ENCODE data around the gene KCNK3. TPM values are rescaled to one million over a fixed set of nuclear protein-coding genes. Genes with fewer than 3 reads are reported as not detected.

Gene KCNK3
- total RNA-seq, 2 donors from 2014 or later: 10.5 to 20.5 TPM

GRCh38 chr2:26650713-26651469, 41.6 kb upstream of the KCNK3 start:
- ATAC-seq: no peak
- intact Hi-C loops (cut with DNase I): no loop called here

DNA sequence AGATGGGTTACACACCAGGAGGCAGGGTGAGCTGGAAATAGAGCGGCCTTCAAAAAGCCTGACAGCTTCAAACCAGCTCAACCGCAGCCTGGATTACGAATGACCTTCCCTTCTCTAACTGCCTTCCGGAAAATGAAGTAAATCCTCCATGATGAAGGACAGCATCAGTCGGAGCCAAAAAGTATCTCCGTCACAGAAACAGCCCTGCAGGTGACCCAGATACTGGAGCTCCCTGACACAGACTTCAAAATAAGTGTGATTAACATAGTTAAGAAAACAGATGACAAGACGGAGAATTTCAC, 41.1 kb upstream of the KCNK3 start:
- Histone ChIP-seq H3K9me3 (no peaks in the 10 kb centered on the region), H3K4me3 (no peak overlapping the region), H3K27me3 (no peaks in the 10 kb centered on the region), H3K36me3 (replicated peaks in 1 of 2; ENCODE audit: insufficient read depth in 1 of 2, low read depth in 2 of 2) (no peaks in the 10 kb centered on the region), H3K27ac (no peak overlapping the region), H3K4me1 (no peaks in the 10 kb centered on the region)
- TF ChIP-seq, protein P1, sequence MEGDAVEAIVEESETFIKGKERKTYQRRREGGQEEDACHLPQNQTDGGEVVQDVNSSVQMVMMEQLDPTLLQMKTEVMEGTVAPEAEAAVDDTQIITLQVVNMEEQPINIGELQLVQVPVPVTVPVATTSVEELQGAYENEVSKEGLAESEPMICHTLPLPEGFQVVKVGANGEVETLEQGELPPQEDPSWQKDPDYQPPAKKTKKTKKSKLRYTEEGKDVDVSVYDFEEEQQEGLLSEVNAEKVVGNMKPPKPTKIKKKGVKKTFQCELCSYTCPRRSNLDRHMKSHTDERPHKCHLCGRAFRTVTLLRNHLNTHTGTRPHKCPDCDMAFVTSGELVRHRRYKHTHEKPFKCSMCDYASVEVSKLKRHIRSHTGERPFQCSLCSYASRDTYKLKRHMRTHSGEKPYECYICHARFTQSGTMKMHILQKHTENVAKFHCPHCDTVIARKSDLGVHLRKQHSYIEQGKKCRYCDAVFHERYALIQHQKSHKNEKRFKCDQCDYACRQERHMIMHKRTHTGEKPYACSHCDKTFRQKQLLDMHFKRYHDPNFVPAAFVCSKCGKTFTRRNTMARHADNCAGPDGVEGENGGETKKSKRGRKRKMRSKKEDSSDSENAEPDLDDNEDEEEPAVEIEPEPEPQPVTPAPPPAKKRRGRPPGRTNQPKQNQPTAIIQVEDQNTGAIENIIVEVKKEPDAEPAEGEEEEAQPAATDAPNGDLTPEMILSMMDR (IDR thresholded peaks at IDR 0.05): no peak
- no peak for TF ChIP-seq POLR2A (IDR thresholded peaks at IDR 0.05)
- DNase-seq (no peak), ATAC-seq (no peak)
- intact Hi-C loops (cut with DNase I): no loop called here
- 88 to 89% methylated on average over 7 of the region's 7 CpGs for WGBS, 2 donors

More at GRCh38 chr2:26650713-26651469, 41.6 kb upstream of the KCNK3 start:
- Histone ChIP-seq H3K4me3 (no peak overlapping the region), H3K4me1 (no peaks in the 10 kb centered on the region), H3K27ac (no peak overlapping the region), H3K9me3 (no peaks in the 10 kb centered on the region), H3K36me3 (replicated peaks in 1 of 2; ENCODE audit: insufficient read depth in 1 of 2, low read depth in 2 of 2) (no peaks in the 10 kb centered on the region), H3K27me3 (no peaks in the 10 kb centered on the region)
- 85 to 90% methylated on average over 12 of the region's 12 CpGs for WGBS, 2 donors
- DNase-seq: no peak
- TF ChIP-seq, protein P1 (IDR thresholded peaks at IDR 0.05): no peak
- TF ChIP-seq POLR2A (IDR thresholded peaks at IDR 0.05): no peak

DNA sequence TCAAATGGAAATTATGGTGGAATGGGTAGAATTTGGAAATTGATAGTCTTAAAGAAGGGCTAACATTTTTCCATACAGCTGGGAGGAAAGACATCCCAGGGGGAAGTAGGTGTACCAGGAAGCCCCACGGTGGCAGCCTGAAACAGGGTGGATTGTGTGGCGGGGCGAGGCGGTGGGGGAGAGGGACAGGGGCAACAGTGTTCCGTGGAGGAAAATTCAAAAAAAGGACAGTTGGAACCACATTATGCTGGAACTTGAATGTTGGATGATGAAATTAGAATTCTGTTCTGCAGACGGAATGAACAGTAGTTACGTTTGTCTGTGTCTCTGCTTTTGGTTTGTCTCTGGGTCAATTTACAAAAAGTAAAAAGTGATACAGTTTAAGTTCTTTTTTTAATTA, 40.7 kb upstream of the KCNK3 start:
- Histone ChIP-seq H3K4me3 (no peak overlapping the region), H3K27me3 (no peaks in the 10 kb centered on the region), H3K36me3 (replicated peaks in 1 of 2; ENCODE audit: insufficient read depth in 1 of 2, low read depth in 2 of 2) (no peaks in the 10 kb centered on the region), H3K27ac (no peak overlapping the region), H3K4me1 (no peaks in the 10 kb centered on the region), H3K9me3 (no peaks in the 10 kb centered on the region)
- intact Hi-C loops (cut with DNase I): no loop called here
- DNase-seq (peak in 1 of 4 donors; percentile 3), ATAC-seq (no peak)
- WGBS, 2 donors: 83 to 87% methylated on average over 7 of the region's 7 CpGs
- no peak for TF ChIP-seq POLR2A (IDR thresholded peaks at IDR 0.05)
- TF ChIP-seq, protein P1 (IDR thresholded peaks at IDR 0.05): no peak

DNA sequence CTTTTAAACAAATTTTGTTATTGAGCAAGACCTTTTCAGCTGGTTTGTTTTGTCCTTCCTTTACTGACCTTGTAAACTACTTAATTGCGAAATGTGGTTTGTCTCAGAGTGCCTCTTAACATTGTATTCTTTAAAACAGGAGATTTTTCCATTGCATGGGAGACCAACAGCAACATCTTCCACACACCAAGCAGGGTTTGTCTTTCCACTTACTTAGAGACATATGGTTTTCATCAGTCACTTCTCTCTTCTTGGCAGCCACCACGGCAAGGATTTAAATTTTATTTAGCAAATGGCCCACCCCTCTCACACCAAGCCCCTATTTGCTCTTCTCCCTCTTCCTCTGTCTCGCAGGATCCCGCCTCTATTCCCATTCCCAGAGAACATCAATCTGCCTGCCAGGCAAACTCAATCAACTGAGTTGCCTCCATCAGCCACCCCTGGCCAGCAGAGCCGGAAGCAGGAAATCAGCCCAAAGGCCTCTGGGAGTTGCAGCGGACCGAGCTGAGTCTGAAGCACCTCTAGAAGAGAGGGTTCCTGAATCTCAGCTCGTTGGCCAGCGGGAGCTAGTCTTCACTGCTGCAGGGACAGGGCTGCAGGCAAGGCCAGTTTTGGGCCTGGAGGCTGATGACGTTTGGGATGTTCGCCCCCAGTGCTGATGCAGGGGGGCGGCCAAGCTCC, 40.0 kb upstream of the KCNK3 start:
- DNase-seq: no peak
- H3K27ac ChIP-seq: peak overlapping the region in 1 of 4 donors; percentile 3
- no peaks in the 10 kb centered on the region for H3K36me3 ChIP-seq (replicated peaks in 1 of 2; ENCODE audit: insufficient read depth in 1 of 2, low read depth in 2 of 2)
- no peak overlapping the region for H3K4me3 ChIP-seq
- no peaks in the 10 kb centered on the region for H3K4me1 ChIP-seq
- peak; percentile 26 for ATAC-seq
- intact Hi-C loops (cut with DNase I): no loop called here
- no peak for TF ChIP-seq POLR2A (IDR thresholded peaks at IDR 0.05)
- TF ChIP-seq, protein P1 (IDR thresholded peaks at IDR 0.05): no peak
- H3K9me3 ChIP-seq: no peaks in the 10 kb centered on the region
- WGBS, 2 donors: 74 to 89% methylated on average over 9 to 12 of the region's 12 CpGs
- no peaks in the 10 kb centered on the region for H3K27me3 ChIP-seq

All from body of pancreas (tissue), 4 donors.